Ascending aorta (tissue), 2 donors: ENCODE data around the gene LTB. TPM values are rescaled to one million over a fixed set of nuclear protein-coding genes. Genes with fewer than 3 reads are reported as not detected.

Source experiments
- DNase-seq, 2 donors: peaks; one replicate each; pipeline ENCODE4 v3.0.0-alpha.2; 2019; ENCODE audit warnings: low spot score in 2 of 2
- H3K27ac ChIP-seq, 2 donors: fragments of 200-600 bp; sonication (generic); one replicate each; pipeline ENCODE4 v1.5.1; 2016 to 2017; ENCODE audit warnings: mild to moderate bottlenecking in 1 of 2
- H3K27me3 ChIP-seq: fragments of 200-600 bp; sonication (generic); one replicate; pipeline ENCODE4 v1.5.1; 2017
- H3K36me3 ChIP-seq, 2 donors: fragments of 200-600 bp; sonication (generic); one replicate each; pipeline ENCODE4 v1.5.1; 2016
- H3K4me1 ChIP-seq, 2 donors: fragments of 200-600 bp; sonication (generic); one replicate each; pipeline ENCODE4 v1.5.1; 2016 to 2017; ENCODE audit warnings: mild to moderate bottlenecking in 1 of 2
- H3K4me3 ChIP-seq, 2 donors: fragments of 200-600 bp; sonication (generic); one replicate each; pipeline ENCODE4 v1.5.1; 2016 to 2017; ENCODE audit warnings: mild to moderate bottlenecking in 1 of 2
- H3K9me3 ChIP-seq, 2 donors: fragments of 200-600 bp; sonication (generic); one replicate each; pipeline ENCODE4 v1.5.1; 2016
- intact Hi-C: fragments of 100-400 bp; cut with DNase I; formaldehyde crosslinking; loops from one replicate; pipeline ENCODE4 v1.15.1; 2023
- total RNA-seq: library from RNA; depleted of rRNA; stranded (reverse); fragments of >200 nt; gene quantifications from one replicate; pipeline ENCODE4 v1.1.0, GENCODE V29; 2016
- TF ChIP-seq, protein P1 (sequence below), 3 experiments: fragments of 200-600 bp in 2 of 3; fragments of 450-650 bp in 1 of 3; sonication (generic) in 2 of 3; IDR thresholded peaks; one replicate each; pipeline ENCODE4 v1.5.1; 2016 to 2019; ENCODE audit warnings: antibody characterized with exemption in 3 of 3, mild to moderate bottlenecking in 1 of 3, moderate library complexity in 1 of 3

LTB gene
- total RNA-seq, 1 donor from 2014 or later, result not detected

DNA sequence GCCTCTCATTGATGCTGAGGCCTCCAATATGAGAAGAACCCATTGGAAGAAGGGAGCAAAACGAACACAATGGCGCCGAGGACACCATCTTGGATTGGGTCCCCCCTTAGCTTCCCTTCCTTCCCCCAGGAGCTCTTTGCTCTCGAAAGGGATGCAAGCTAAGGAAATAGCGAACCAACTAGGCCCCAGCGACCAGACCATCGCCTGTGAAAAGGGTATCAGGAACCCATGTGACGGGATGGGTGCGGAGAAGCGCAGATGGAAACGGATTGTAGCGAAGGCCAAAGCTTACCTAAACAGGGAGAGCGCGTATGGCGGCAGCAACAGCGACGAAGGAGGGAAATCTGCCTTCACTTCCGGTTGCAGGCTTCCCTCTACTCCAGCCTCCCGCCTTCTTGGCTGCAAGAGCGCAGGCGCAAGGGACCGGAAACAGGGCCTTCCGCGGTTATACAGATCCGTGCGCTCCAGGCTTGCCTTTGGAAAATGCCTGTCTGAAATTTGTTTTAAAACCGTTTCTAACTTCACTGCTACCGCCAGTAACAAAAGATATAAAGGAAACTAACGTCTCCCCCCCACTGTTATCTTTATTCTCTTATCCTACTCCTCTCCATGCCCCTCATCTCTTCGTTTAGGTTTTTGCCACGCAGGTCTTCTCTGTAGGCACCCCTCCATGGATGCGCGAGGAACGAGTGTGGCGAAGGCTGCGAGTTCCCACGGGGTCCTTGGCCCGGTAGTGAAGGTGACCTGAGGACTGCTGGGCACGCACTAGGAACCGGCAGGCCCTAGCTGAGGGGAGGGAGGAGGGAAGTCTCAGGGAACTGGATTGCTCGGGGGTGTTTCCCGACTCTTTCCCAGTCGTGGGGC lies 40.3 kb downstream of the LTB start, which contains the start of gene DDX39B:
DDX39B (minus strand) TSS at position 346 of the 864 bp plus-strand sequence. CDS start 1,471 bp downstream, outside the sequence.
- Histone ChIP-seq H3K4me1 (peaks cover 13 to 32% of the 10 kb centered on the region in 2 donors), H3K27me3 (no peaks in the 10 kb centered on the region), H3K9me3 (no peaks in the 10 kb centered on the region), H3K27ac (peak within 1 kb of the TSS; percentile 94 to 95), H3K36me3 (peaks cover 23 to 36% of the 10 kb centered on the region in 2 donors), H3K4me3 (peak within 1 kb of the TSS; percentile 76 to 88)
- DNase-seq, result peak; percentile 83 to 97
- intact Hi-C loops, result loop anchor here (2.0 to 10.0 kb wide), 7 partner anchors 47 to 1873 kb away; partner anchors contain the start of genes AGER, CUTA, MICA and MRPS18B
- TF ChIP-seq, protein P1, sequence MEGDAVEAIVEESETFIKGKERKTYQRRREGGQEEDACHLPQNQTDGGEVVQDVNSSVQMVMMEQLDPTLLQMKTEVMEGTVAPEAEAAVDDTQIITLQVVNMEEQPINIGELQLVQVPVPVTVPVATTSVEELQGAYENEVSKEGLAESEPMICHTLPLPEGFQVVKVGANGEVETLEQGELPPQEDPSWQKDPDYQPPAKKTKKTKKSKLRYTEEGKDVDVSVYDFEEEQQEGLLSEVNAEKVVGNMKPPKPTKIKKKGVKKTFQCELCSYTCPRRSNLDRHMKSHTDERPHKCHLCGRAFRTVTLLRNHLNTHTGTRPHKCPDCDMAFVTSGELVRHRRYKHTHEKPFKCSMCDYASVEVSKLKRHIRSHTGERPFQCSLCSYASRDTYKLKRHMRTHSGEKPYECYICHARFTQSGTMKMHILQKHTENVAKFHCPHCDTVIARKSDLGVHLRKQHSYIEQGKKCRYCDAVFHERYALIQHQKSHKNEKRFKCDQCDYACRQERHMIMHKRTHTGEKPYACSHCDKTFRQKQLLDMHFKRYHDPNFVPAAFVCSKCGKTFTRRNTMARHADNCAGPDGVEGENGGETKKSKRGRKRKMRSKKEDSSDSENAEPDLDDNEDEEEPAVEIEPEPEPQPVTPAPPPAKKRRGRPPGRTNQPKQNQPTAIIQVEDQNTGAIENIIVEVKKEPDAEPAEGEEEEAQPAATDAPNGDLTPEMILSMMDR (IDR thresholded peaks at IDR 0.05), result peak in 1 of 3 experiments; percentile 1

- intact Hi-C loops, result loop anchor here (5.0 to 10.0 kb wide), 6 partner anchors 139 to 1874 kb away; partner anchors contain the start of genes AGER, CUTA, MICA and MRPS18B
- Histone ChIP-seq H3K4me1 (peaks cover 13 to 32% of the 10 kb centered on the region in 2 donors), H3K27me3 (no peaks in the 10 kb centered on the region), H3K27ac (peak overlapping the region; percentile 94 to 95), H3K4me3 (peak overlapping the region; percentile 76 to 88), H3K9me3 (no peaks in the 10 kb centered on the region), H3K36me3 (peaks cover 30 to 43% of the 10 kb centered on the region in 2 donors)
- DNase-seq, result no peak
- TF ChIP-seq, protein P1 (IDR thresholded peaks at IDR 0.05), result peak in 1 of 3 experiments; percentile 2
Measured at GRCh38 chr6:31541059-31541657, 41.1 kb downstream of the LTB start.

- Histone ChIP-seq H3K27ac (peak overlapping the region; percentile 94 to 95), H3K4me1 (peaks cover 13 to 32% of the 10 kb centered on the region in 2 donors), H3K4me3 (peak overlapping the region; percentile 76 to 88), H3K27me3 (no peaks in the 10 kb centered on the region), H3K36me3 (peaks cover 36 to 48% of the 10 kb centered on the region in 2 donors), H3K9me3 (no peaks in the 10 kb centered on the region)
- intact Hi-C loops, result loop anchor here (5.0 to 10.0 kb wide), 6 partner anchors 138 to 1874 kb away; partner anchors contain the start of genes AGER, CUTA, MICA and MRPS18B
- TF ChIP-seq, protein P1 (IDR thresholded peaks at IDR 0.05), result no peak
- DNase-seq, result no peak
Measured at GRCh38 chr6:31540640-31541039, 41.6 kb downstream of the LTB start.

DNA sequence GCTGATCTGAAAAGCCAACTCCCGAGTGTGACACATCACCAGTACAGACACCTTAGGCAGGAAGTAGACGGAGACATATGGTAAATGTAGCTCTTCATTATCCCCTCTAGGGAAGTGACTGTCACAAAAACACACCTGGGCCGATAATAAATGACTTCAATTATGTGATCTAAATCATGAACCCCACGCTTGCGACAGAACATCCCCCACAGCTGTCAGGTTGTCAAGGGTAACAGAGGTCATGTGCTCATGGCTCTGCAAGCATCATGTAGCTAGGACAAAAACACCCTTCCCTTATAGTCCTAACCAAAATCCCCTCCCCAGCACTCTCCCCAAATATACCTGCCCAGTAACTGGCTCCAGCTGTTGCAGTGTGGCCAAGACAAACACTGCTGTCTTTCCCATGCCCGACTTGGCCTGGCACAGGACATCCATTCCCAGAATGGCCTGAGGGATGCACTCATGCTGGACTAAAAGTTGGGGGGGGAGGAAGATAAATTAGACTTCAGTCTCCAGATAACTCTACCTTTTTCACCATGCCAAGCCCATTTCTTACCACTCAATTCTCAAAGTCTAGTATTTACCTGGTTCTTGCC lies 43.3 kb downstream of the LTB start:
- TF ChIP-seq, protein P1 (IDR thresholded peaks at IDR 0.05), result no peak
- Histone ChIP-seq H3K4me3 (peak overlapping the region in 1 of 2 donors; percentile 76), H3K27ac (no peak overlapping the region), H3K9me3 (no peaks in the 10 kb centered on the region), H3K27me3 (no peaks in the 10 kb centered on the region), H3K36me3 (peaks cover 53 to 65% of the 10 kb centered on the region in 2 donors), H3K4me1 (peaks cover 13 to 32% of the 10 kb centered on the region in 2 donors)
- intact Hi-C loops, result no loop called here
- DNase-seq, result no peak
